Lower leg skin (tissue), 4 donors: ENCODE results near the gene TNS3. TPM values are rescaled to one million over a fixed set of nuclear protein-coding genes. Genes with fewer than 3 reads are reported as not detected.

Source experiments
- DNase-seq, 2 donors: peaks; one replicate each; pipeline ENCODE4 v3.0.0-alpha.2; 2019; ENCODE audit warnings: low spot score in 2 of 2
- H3K4me3 ChIP-seq: fragments of 200-600 bp; sonication (generic); 2 replicates; pipeline ENCODE4 v1.5.1; 2017; ENCODE audit warnings: mild to moderate bottlenecking, low read depth; ENCODE audit not compliant: poor library complexity, severe bottlenecking
- CTCF ChIP-seq, 3 donors: fragments of 450-650 bp; IDR thresholded peaks; one replicate each; pipeline ENCODE4 v1.5.1; 2016; ENCODE audit warnings: antibody characterized with exemption in 3 of 3, mild to moderate bottlenecking in 3 of 3, moderate library complexity in 2 of 3
- POLR2A ChIP-seq, 2 donors: fragments of 450-650 bp; IDR thresholded peaks; one replicate each; pipeline ENCODE4 v1.6.1; 2016 to 2017; ENCODE audit warnings: antibody characterized with exemption in 2 of 2, mild to moderate bottlenecking in 1 of 2, moderate library complexity in 1 of 2
- WGBS, 2 donors: methylation state at CpG; one replicate each; pipeline ENCODE4 v1.1.5; 2018; 5-methylcytosine and 5-hydroxymethylcytosine counted together
- intact Hi-C: fragments of 100-400 bp; cut with DNase I; formaldehyde crosslinking; loops from one replicate; pipeline ENCODE4 v1.15.0; 2023; ENCODE audit warnings: low total_unique reads
- total RNA-seq, 4 donors: library from RNA; depleted of rRNA; stranded (reverse); fragments of >200 nt; gene quantifications; one replicate each; pipeline ENCODE4 v1.1.0, GENCODE V29; 2016

TNS3 gene
- total RNA-seq, 4 donors from 2014 or later, result 19.5 to 33.9 (median 25.5) TPM

- intact Hi-C loops, result no loop called here
These were observed 67.5 kb downstream of the TNS3 start for GRCh38 chr7:47514367-47514766.

GRCh38 chr7:47513741-47514241 lies 68.1 kb downstream of the TNS3 start:
- H3K4me3 ChIP-seq, result no peak overlapping the region
- no peak for TF ChIP-seq CTCF (IDR thresholded peaks at IDR 0.05)
- no peak for TF ChIP-seq POLR2A (IDR thresholded peaks at IDR 0.05)
- 20 to 27% methylated on average over 12 of the region's 12 CpGs for WGBS, 2 donors
- intact Hi-C loops, result no loop called here
- no peak for DNase-seq

More at GRCh38 chr7:47514367-47514766, 67.5 kb downstream of the TNS3 start:
- no peak overlapping the region for H3K4me3 ChIP-seq
- TF ChIP-seq POLR2A (IDR thresholded peaks at IDR 0.05) (no peak), CTCF (IDR thresholded peaks at IDR 0.05) (no peak)
- WGBS, 2 donors, result 85 to 93% methylated on average over 4 of the region's 4 CpGs
- DNase-seq, result no peak

- WGBS, 2 donors, result 74 to 81% methylated on average over 5 of the region's 5 CpGs
- intact Hi-C loops, result no loop called here
- no peak for DNase-seq
- no peak overlapping the region for H3K4me3 ChIP-seq
- no peak for TF ChIP-seq POLR2A (IDR thresholded peaks at IDR 0.05)
- TF ChIP-seq CTCF (IDR thresholded peaks at IDR 0.05), result no peak
These were observed 69.3 kb downstream of the TNS3 start for GRCh38 chr7:47512481-47513176.

- no peak overlapping the region for H3K4me3 ChIP-seq
- DNase-seq, result no peak
- 85 to 89% methylated on average over 16 of the region's 16 CpGs for WGBS, 2 donors
- intact Hi-C loops, result no loop called here
- no peak for TF ChIP-seq POLR2A (IDR thresholded peaks at IDR 0.05)
- no peak for TF ChIP-seq CTCF (IDR thresholded peaks at IDR 0.05)
These were observed 70.1 kb downstream of the TNS3 start for GRCh38 chr7:47511699-47512370.

GRCh38 chr7:47510786-47511185 lies 71.1 kb downstream of the TNS3 start:
- DNase-seq, result no peak
- 90% methylated on average over 6 of the region's 6 CpGs for WGBS, 2 donors
- H3K4me3 ChIP-seq, result no peak overlapping the region
- intact Hi-C loops, result no loop called here
- TF ChIP-seq CTCF (IDR thresholded peaks at IDR 0.05) (no peak), POLR2A (IDR thresholded peaks at IDR 0.05) (no peak)
